SK-N-MC (cell line): ENCODE measurements around the gene RAP1GAP2.

Experiments
- EZH2 ChIP-seq: fragments of 200-600 bp; sonication (generic); IDR thresholded peaks from one replicate; pipeline ENCODE4 v1.6.1; 2017; ENCODE audit warnings: antibody characterized with exemption
- POLR2AphosphoS5 ChIP-seq: IDR thresholded peaks from 2 replicates; pipeline ENCODE4 v1.6.1; 2012; ENCODE audit warnings: mild to moderate bottlenecking, low read depth, low read length, borderline replicate concordance

GRCh38 chr17:2780256-2780655 lies 16.0 kb upstream of the RAP1GAP2 start:
- TF ChIP-seq EZH2 (no peak), POLR2AphosphoS5 (no peak)
